Activated CD4-positive, CD25-positive, alpha-beta regulatory T cell treated with anti-CD3 and anti-CD28 coated beads, Interleukin-2, amount 50 U/mL, for 16 hours (primary cell): Measurements from ENCODE around the gene CCDC93.

ENCODE experiments used
- DNase-seq: peaks from one replicate; pipeline ENCODE4 v3.0.0-alpha.2; 2020; ENCODE audit warnings: low read depth, low spot score

Gene CCDC93

GRCh38 chr2:117917223-117917917 is 96.5 kb downstream of the CCDC93 start:
- DNase-seq, result no peak

- DNase-seq, result no peak
Measured at GRCh38 chr2:117902933-117903332, 110.9 kb downstream of the CCDC93 start.

- DNase-seq, result no peak
Measured at GRCh38 chr2:117888897-117889296, 125.0 kb downstream of the CCDC93 start.

GRCh38 chr2:117885308-117885707 is 128.6 kb downstream of the CCDC93 start:
- DNase-seq, result no peak

GRCh38 chr2:117879003-117879402 is 134.9 kb downstream of the CCDC93 start:
- no peak for DNase-seq

GRCh38 chr2:117875786-117876185 is 138.1 kb downstream of the CCDC93 start:
- no peak for DNase-seq
